ENCODE measurements around the gene CWC25.

The CWC25 gene

GRCh38 chr17:38850374-38850773 lies 25.3 kb upstream of the CWC25 start:
- H3K4me3 ChIP-seq (ENCODE audit: low read length): no peak overlapping the region
- no peak for TF ChIP-seq CTCF (IDR thresholded peaks at IDR 0.05; ENCODE audit: insufficient read depth, low read depth, low read length, missing control alignments)
- no peak for DNase-seq (ENCODE audit: low read depth)

DNA sequence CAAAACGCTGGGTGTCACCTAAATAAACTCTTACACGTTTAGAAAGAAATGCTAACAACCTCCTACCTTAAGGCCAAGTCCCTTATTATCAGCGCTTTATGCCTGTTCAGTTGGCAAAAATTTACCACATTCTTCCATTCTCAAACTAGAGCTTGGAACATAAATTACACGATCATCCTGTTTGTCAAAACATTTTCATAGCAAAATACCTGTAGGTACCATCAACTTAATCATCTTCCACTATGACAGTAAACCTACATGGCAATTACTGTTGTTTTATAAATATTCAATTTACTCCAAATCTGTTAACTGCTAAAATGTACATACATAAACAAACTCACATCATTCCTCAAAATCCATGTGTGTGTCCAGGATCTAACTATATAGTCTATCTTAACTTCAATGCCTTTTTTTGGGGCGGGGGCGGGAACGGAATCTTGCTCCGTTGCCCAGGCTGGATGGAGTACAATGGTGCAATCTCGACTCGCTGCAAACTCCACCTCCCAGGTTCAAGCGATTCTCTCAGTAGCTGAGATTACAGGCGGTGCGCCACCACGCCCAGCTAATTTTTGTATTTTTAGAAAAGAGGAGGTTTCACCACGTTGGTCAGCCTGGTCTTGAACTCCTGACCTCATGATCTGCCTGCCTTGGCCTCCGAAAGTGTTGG lies 24.0 kb upstream of the CWC25 start:
- TF ChIP-seq CTCF (IDR thresholded peaks at IDR 0.05; ENCODE audit: insufficient read depth, low read depth, low read length, missing control alignments): no peak
- no peak overlapping the region for H3K4me3 ChIP-seq (ENCODE audit: low read length)
- no peak for DNase-seq (ENCODE audit: low read depth)

DNA sequence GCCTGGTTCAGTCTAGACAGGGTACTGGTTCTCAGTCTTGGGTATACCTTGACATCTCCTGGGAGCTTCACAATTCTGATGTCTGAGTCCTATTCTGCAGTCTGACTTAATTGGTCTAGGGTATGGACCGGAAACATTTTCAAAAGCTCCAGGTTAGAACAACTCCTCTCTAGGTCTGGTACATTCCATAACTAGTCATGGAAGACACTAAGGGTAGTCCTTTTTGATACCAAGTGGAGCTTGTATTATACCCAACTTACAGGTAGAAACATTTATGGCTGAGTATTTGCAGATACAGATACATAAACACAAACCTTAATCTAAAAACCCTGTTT lies 23.4 kb upstream of the CWC25 start:
- TF ChIP-seq CTCF (IDR thresholded peaks at IDR 0.05; ENCODE audit: insufficient read depth, low read depth, low read length, missing control alignments): no peak
- DNase-seq (ENCODE audit: low read depth): no peak
- no peak overlapping the region for H3K4me3 ChIP-seq (ENCODE audit: low read length)

DNA sequence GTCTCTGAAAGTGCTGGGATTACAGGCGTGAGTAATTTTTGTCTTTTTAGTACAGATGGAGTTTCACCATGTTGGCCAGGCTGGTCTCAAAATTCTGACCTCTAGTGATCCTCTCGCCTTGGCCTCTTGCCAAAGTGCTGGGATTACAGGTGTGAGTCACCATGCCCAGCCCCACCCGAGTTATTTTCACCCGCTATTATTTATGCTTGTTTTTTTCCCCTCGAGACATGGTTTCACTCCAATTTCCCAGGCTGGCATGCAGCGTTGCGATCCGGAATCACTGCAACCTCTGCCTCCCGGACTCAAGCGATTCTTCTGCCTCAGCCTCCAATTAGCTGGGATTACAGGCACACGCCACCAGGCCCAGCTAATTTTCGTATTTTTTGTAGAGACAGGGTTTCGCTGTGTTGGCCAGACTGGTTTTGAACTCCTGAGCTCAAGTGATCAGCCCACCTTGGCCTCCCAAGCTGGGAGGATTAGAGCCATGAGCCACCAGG lies 19.2 kb upstream of the CWC25 start:
- DNase-seq (ENCODE audit: low read depth): peak; percentile 31
- no peak overlapping the region for H3K4me3 ChIP-seq (ENCODE audit: low read length)
- no peak for TF ChIP-seq CTCF (IDR thresholded peaks at IDR 0.05; ENCODE audit: insufficient read depth, low read depth, low read length, missing control alignments)

DNA sequence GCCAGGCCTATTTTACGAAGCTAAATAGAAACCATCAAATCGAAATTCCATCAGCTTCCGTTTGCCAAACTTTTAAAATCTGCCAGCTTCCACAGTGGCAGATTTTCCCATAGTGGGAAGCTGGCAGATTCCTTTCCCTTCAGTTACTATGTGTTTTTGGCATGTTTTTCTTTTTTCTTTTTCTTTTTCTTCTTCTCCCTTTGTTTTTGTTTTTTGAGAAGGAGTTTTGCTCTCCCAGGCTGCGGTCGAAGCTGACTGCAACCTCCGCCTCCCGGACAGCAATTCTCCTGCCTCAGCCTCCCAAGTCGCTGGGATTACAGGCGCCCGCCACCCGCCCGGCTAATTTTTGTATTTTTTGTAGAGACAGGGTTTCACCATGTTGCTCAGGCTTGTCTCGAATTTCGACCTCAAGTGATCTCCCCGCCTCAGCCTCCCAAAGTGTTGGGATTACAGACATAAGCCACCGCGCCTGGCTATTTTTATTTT lies 684 bp upstream of the CWC25 start:
- no peak for DNase-seq (ENCODE audit: low read depth)
- peak overlapping the region; percentile 99 for H3K4me3 ChIP-seq (ENCODE audit: low read length)
- TF ChIP-seq CTCF (IDR thresholded peaks at IDR 0.05; ENCODE audit: insufficient read depth, low read depth, low read length, missing control alignments): no peak

- peak; percentile 50 for DNase-seq (ENCODE audit: low read depth)
- H3K4me3 ChIP-seq (ENCODE audit: low read length): no peak overlapping the region
- TF ChIP-seq CTCF (IDR thresholded peaks at IDR 0.05; ENCODE audit: insufficient read depth, low read depth, low read length, missing control alignments): peak; percentile 44
Measured at GRCh38 chr17:38815576-38816193, 9.4 kb downstream of the CWC25 start.
